PC-3 (cell line): ENCODE data around the gene RCOR1.

Experiments
- EZH2 ChIP-seq: fragments of 300-600 bp; sonication (generic); IDR thresholded peaks from one replicate; pipeline ENCODE4 v1.6.1; 2017; ENCODE audit warnings: antibody characterized with exemption, mild to moderate bottlenecking, low read length; ENCODE audit not compliant: unreplicated experiment
- EZH2phosphoT487 ChIP-seq: fragments of 300-600 bp; sonication (generic); IDR thresholded peaks from 2 replicates; pipeline ENCODE4 v1.6.1; 2018; ENCODE audit warnings: mild to moderate bottlenecking, antibody characterized with exemption, low read length, borderline replicate concordance
- TF ChIP-seq, protein P1 (sequence below): fragments of 300-600 bp; sonication (generic); conservative IDR thresholded peaks from 2 replicates; pipeline ENCODE4 v1.5.1; 2017; ENCODE audit warnings: antibody characterized with exemption, low read depth, mild to moderate bottlenecking, low read length

DNA sequence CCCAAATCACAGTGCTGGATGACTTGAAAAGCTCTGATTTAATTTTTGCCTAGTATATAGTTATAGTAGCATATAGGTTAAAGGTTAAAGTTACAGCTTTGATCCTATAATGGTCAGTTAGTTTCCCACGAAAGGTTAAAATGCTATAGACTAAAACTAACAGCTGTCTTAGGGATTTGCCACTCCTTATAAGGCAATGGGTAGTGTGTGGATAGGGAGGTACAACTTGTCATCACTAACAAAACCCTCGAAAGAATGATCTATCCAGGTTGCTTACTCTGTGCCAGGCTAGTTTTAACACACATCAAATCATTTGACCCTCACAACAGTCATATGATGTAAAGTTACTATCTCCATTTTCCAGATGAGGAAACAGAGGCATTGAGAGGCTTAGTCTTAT lies 11.7 kb downstream of the RCOR1 start:
- TF ChIP-seq, protein P1, sequence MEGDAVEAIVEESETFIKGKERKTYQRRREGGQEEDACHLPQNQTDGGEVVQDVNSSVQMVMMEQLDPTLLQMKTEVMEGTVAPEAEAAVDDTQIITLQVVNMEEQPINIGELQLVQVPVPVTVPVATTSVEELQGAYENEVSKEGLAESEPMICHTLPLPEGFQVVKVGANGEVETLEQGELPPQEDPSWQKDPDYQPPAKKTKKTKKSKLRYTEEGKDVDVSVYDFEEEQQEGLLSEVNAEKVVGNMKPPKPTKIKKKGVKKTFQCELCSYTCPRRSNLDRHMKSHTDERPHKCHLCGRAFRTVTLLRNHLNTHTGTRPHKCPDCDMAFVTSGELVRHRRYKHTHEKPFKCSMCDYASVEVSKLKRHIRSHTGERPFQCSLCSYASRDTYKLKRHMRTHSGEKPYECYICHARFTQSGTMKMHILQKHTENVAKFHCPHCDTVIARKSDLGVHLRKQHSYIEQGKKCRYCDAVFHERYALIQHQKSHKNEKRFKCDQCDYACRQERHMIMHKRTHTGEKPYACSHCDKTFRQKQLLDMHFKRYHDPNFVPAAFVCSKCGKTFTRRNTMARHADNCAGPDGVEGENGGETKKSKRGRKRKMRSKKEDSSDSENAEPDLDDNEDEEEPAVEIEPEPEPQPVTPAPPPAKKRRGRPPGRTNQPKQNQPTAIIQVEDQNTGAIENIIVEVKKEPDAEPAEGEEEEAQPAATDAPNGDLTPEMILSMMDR, result no peak
- TF ChIP-seq EZH2 (no peak), EZH2phosphoT487 (no peak)
